Fibroblast of lung (primary cell): ENCODE data around the gene PCGF6. TPM values are rescaled to one million over a fixed set of nuclear protein-coding genes. Genes with fewer than 3 reads are reported as not detected.

Experiments used
- DNase-seq, 2 donors: peaks; one replicate each; pipeline versions ENCODE4 v3.0.0 to v3.0.0-alpha.2; 2010; ENCODE audit warnings: low read depth in 2 of 2
- H2AFZ ChIP-seq: 2 replicates; pipeline ENCODE4 v1.5.1; 2012; ENCODE audit warnings: low read length, control low read depth, inconsistent platforms
- H3K27ac ChIP-seq: 2 replicates; pipeline ENCODE4 v1.5.1; 2011; ENCODE audit warnings: low read length, control low read depth; ENCODE audit not compliant: insufficient read depth
- H3K27me3 ChIP-seq: 2 replicates; pipeline ENCODE4 v1.5.1; 2011; ENCODE audit warnings: mild to moderate bottlenecking, low read length; ENCODE audit not compliant: control insufficient read depth, insufficient read depth
- H3K36me3 ChIP-seq: 2 replicates; pipeline ENCODE4 v1.5.1; 2011; ENCODE audit warnings: low read length; ENCODE audit not compliant: control insufficient read depth, insufficient read depth
- H3K4me1 ChIP-seq: 2 replicates; pipeline ENCODE4 v1.5.1; 2011; ENCODE audit warnings: low read length; ENCODE audit not compliant: control insufficient read depth, insufficient read depth; ENCODE audit errors: extremely low read depth
- H3K4me2 ChIP-seq: 2 replicates; pipeline ENCODE4 v1.5.1; 2011; ENCODE audit warnings: low read length, control low read depth; ENCODE audit not compliant: insufficient read depth; ENCODE audit errors: extremely low read depth
- H3K4me3 ChIP-seq, 4 experiments: fragments of 200-600 bp in 1 of 4; sonication (generic) in 1 of 4; replicated peaks in 1 of 4; 2 replicates each; pipeline ENCODE4 v1.5.1; 2011 to 2016; ENCODE audit warnings: low read length in 4 of 4, low read depth in 3 of 4, mild to moderate bottlenecking in 3 of 4, control low read depth in 2 of 4, inconsistent platforms in 1 of 4, mixed read lengths in 1 of 4; ENCODE audit not compliant: insufficient read depth in 1 of 4; ENCODE audit errors: control extremely low read depth in 1 of 4
- H3K79me2 ChIP-seq: 2 replicates; pipeline ENCODE4 v1.5.1; 2012; ENCODE audit warnings: mild to moderate bottlenecking, low read length, inconsistent platforms; ENCODE audit not compliant: control insufficient read depth, insufficient read depth
- H3K9ac ChIP-seq: 2 replicates; pipeline ENCODE4 v1.5.1; 2011; ENCODE audit warnings: mild to moderate bottlenecking, low read length, control low read depth; ENCODE audit not compliant: insufficient read depth
- H3K9me3 ChIP-seq: 2 replicates; pipeline ENCODE4 v1.5.1; 2012; ENCODE audit warnings: low read depth, low read length; ENCODE audit not compliant: control insufficient read depth, insufficient read depth
- H4K20me1 ChIP-seq: 2 replicates; pipeline ENCODE4 v1.5.1; 2011; ENCODE audit warnings: low read length; ENCODE audit not compliant: control insufficient read depth, insufficient read depth; ENCODE audit errors: extremely low read depth
- CTCF ChIP-seq, 2 donors: IDR thresholded peaks in 1 of 2; conservative IDR thresholded peaks in 1 of 2; 1 replicate in 1 of 2; 2 replicates in 1 of 2; pipeline ENCODE4 v1.5.1; 2011 to 2012; ENCODE audit warnings: low read length in 2 of 2, control low read depth in 1 of 2, inconsistent platforms in 1 of 2, low read depth in 1 of 2, mild to moderate bottlenecking in 1 of 2
- EZH2 ChIP-seq: IDR thresholded peaks from 2 replicates; pipeline ENCODE4 v1.5.1; 2012; ENCODE audit warnings: low read length, control low read depth, mild to moderate bottlenecking; ENCODE audit errors: missing control alignments
- polyA minus RNA-seq: library from RNA; depleted of rRNA, polyadenylated mRNA; stranded (reverse); fragments of >200 nt; gene quantifications from 2 replicates; pipeline ENCODE4 v1.2.3, GENCODE V29; 2011; ENCODE audit warnings: low replicate concordance
- polyA plus RNA-seq, 2 donors: library from polyadenylated mRNA; depleted of rRNA in 1 of 2; stranded (reverse) in 1 of 2; unstranded in 1 of 2; fragments of >200 nt; gene quantifications; 2 replicates each; pipeline ENCODE4 v1.2.1, GENCODE V29; 2011 to 2012; ENCODE audit warnings: missing spikeins in 1 of 2
- total RNA-seq: library from RNA; depleted of rRNA; stranded (reverse); fragments of >200 nt; gene quantifications from 2 replicates; pipeline ENCODE4 v1.2.1, GENCODE V29; 2014

PCGF6 gene
- total RNA-seq, result 8.9 and 12.1 TPM in 2 replicates
- polyA plus RNA-seq, result 13.2 and 13.3 TPM in 2 replicates
- 9.8 and 10.2 TPM in 2 replicates for polyA plus RNA-seq (2012)
- polyA minus RNA-seq, result not detected in 2 replicates

- no peaks in the 10 kb centered on the region for H4K20me1 ChIP-seq
- H2AFZ ChIP-seq, result peak within 1 kb of the TSS; percentile 89
- peaks cover 14% of the 10 kb centered on the region for H3K79me2 ChIP-seq
- H3K27me3 ChIP-seq, result no peaks in the 10 kb centered on the region
- no peak for TF ChIP-seq EZH2
- TF ChIP-seq CTCF (conservative IDR thresholded peaks at IDR 0.05 in 1 of 2, IDR thresholded peaks at IDR 0.05 in 1 of 2; ENCODE audit: low read depth in 1 of 2, low read length in 2 of 2), result peak in 1 of 2 donors; percentile 6
- H3K9me3 ChIP-seq, result no peaks in the 10 kb centered on the region
- peak within 1 kb of the TSS; percentile 69 for H3K9ac ChIP-seq
- DNase-seq, result peak; percentile 74 to 75
- peak within 1 kb of the TSS; percentile 71 to 78 (median 76) for H3K4me3 ChIP-seq
- H3K27ac ChIP-seq, result peak within 1 kb of the TSS; percentile 74
- H3K36me3 ChIP-seq, result no peaks in the 10 kb centered on the region
- peak within 1 kb of the TSS; percentile 59 for H3K4me2 ChIP-seq
- no peaks in the 10 kb centered on the region for H3K4me1 ChIP-seq
Measured at GRCh38 chr10:103350517-103351260, at the start of gene PCGF6. PCGF6 (minus strand) TSS chr10:103351140; CDS start chr10:103351066, 74 bp downstream.

- no peaks in the 10 kb centered on the region for H4K20me1 ChIP-seq
- no peak overlapping the region for H2AFZ ChIP-seq
Measured at GRCh38 chr10:103397191-103397825, 46.4 kb upstream of the PCGF6 start.

More at GRCh38 chr10:103397191-103397825, 46.4 kb upstream of the PCGF6 start:
- Histone ChIP-seq H3K9me3 (no peaks in the 10 kb centered on the region), H3K27ac (peak overlapping the region; percentile 58), H3K4me3 (peak overlapping the region; percentile 63 to 100 (median 86)), H3K36me3 (peaks cover 4% of the 10 kb centered on the region), H3K27me3 (no peaks in the 10 kb centered on the region), H3K4me2 (peak overlapping the region; percentile 74), H3K79me2 (peaks cover 54% of the 10 kb centered on the region), H3K4me1 (no peaks in the 10 kb centered on the region), H3K9ac (peak overlapping the region; percentile 55)
- no peak for DNase-seq
- TF ChIP-seq EZH2 (no peak), CTCF (conservative IDR thresholded peaks at IDR 0.05 in 1 of 2, IDR thresholded peaks at IDR 0.05 in 1 of 2; ENCODE audit: low read depth in 1 of 2, low read length in 2 of 2) (no peak)
